GM23248 (cell line): Measurements from ENCODE around the gene CYRIA. TPM values are rescaled to one million over a fixed set of nuclear protein-coding genes. Genes with fewer than 3 reads are reported as not detected.

Source experiments
- DNase-seq: peaks from one replicate; pipeline ENCODE4 v3.0.0-alpha.2; 2015
- H2AFZ ChIP-seq: fragments of 200-600 bp; sonication (generic); 2 replicates; pipeline ENCODE4 v1.6.1; 2016; ENCODE audit warnings: antibody characterized with exemption
- H3F3A ChIP-seq: fragments of 200-600 bp; sonication (generic); 2 replicates; pipeline ENCODE4 v1.6.1; 2016; ENCODE audit warnings: mild to moderate bottlenecking, antibody characterized with exemption, mixed run types; ENCODE audit not compliant: insufficient read depth
- H3K27ac ChIP-seq: fragments of 200-600 bp; sonication (generic); 2 replicates; pipeline ENCODE4 v1.5.1; 2016; ENCODE audit warnings: mild to moderate bottlenecking
- H3K27me3 ChIP-seq: fragments of 200-600 bp; sonication (generic); replicated peaks from 2 replicates; pipeline ENCODE4 v1.6.1; 2016; ENCODE audit warnings: mild to moderate bottlenecking; ENCODE audit not compliant: insufficient read depth
- H3K36me3 ChIP-seq: fragments of 200-600 bp; sonication (generic); 2 replicates; pipeline ENCODE4 v1.6.1; 2016; ENCODE audit warnings: low read depth, mild to moderate bottlenecking
- H3K4me1 ChIP-seq: fragments of 200-600 bp; sonication (generic); 2 replicates; pipeline ENCODE4 v1.6.1; 2016; ENCODE audit warnings: mild to moderate bottlenecking; ENCODE audit not compliant: insufficient read depth
- H3K4me2 ChIP-seq: fragments of 200-600 bp; sonication (generic); one replicate; pipeline ENCODE4 v1.6.1; 2016; ENCODE audit warnings: mild to moderate bottlenecking; ENCODE audit not compliant: unreplicated experiment
- H3K4me3 ChIP-seq: fragments of 200-600 bp; sonication (generic); 2 replicates; pipeline ENCODE4 v1.5.1; 2016; ENCODE audit warnings: mild to moderate bottlenecking
- H3K79me2 ChIP-seq: fragments of 200-600 bp; sonication (generic); 2 replicates; pipeline ENCODE4 v1.6.1; 2016; ENCODE audit warnings: mild to moderate bottlenecking; ENCODE audit not compliant: insufficient read depth
- H3K9ac ChIP-seq: fragments of 200-600 bp; sonication (generic); 2 replicates; pipeline ENCODE4 v1.6.1; 2016; ENCODE audit warnings: mild to moderate bottlenecking
- H3K9me2 ChIP-seq: fragments of 200-600 bp; sonication (generic); 2 replicates; pipeline ENCODE4 v1.6.1; 2016; ENCODE audit warnings: mixed run types, mild to moderate bottlenecking, moderate library complexity; ENCODE audit not compliant: insufficient read depth
- H3K9me3 ChIP-seq: fragments of 200-600 bp; sonication (generic); one replicate; pipeline ENCODE4 v1.6.1; 2017; ENCODE audit warnings: low read depth
- H4K20me1 ChIP-seq: fragments of 200-600 bp; sonication (generic); 2 replicates; pipeline ENCODE4 v1.6.0; 2016; ENCODE audit not compliant: insufficient read depth
- EZH2 ChIP-seq: fragments of 200-600 bp; sonication (generic); IDR thresholded peaks from 2 replicates; pipeline ENCODE4 v1.6.1; 2018; ENCODE audit warnings: antibody characterized with exemption, mild to moderate bottlenecking; ENCODE audit not compliant: insufficient read depth, poor library complexity, severe bottlenecking
- EZH2phosphoT487 ChIP-seq: fragments of 200-600 bp; sonication (generic); IDR thresholded peaks from 2 replicates; pipeline ENCODE4 v1.6.1; 2018; ENCODE audit warnings: antibody characterized with exemption, moderate library complexity, mild to moderate bottlenecking, low read depth; ENCODE audit not compliant: insufficient read depth
- WGBS, 2 experiments: methylation state at CpG; one replicate each; pipeline ENCODE4 v1.1.6; 2015 to 2017; ENCODE audit warnings: low lambda C conversion rate in 2 of 2, low coverage in 1 of 2; ENCODE audit errors: missing lambda C conversion rate in 2 of 2; 5-methylcytosine and 5-hydroxymethylcytosine counted together
- in situ Hi-C: fragments of 300-500 bp; cut with MboI; formaldehyde crosslinking; loops from 2 replicates; pipeline ENCODE4 v1.15.0; 2020
- polyA plus RNA-seq: library from polyadenylated mRNA; unstranded; fragments of >200 nt; fragmentation: Nextera tagmentation; extraction: Ambion mirVana; gene quantifications from 2 replicates; pipeline ENCODE4 v1.2.1, GENCODE V29; 2016
- total RNA-seq: library from RNA; depleted of rRNA; stranded (reverse); fragments of >200 nt; shearing (Covaris generic); gene quantifications from 2 replicates; pipeline ENCODE4 v1.2.3, GENCODE V29; 2014

The CYRIA gene
- total and polyA plus RNA-seq, 2 experiments from 2014 or later, result not detected

DNA sequence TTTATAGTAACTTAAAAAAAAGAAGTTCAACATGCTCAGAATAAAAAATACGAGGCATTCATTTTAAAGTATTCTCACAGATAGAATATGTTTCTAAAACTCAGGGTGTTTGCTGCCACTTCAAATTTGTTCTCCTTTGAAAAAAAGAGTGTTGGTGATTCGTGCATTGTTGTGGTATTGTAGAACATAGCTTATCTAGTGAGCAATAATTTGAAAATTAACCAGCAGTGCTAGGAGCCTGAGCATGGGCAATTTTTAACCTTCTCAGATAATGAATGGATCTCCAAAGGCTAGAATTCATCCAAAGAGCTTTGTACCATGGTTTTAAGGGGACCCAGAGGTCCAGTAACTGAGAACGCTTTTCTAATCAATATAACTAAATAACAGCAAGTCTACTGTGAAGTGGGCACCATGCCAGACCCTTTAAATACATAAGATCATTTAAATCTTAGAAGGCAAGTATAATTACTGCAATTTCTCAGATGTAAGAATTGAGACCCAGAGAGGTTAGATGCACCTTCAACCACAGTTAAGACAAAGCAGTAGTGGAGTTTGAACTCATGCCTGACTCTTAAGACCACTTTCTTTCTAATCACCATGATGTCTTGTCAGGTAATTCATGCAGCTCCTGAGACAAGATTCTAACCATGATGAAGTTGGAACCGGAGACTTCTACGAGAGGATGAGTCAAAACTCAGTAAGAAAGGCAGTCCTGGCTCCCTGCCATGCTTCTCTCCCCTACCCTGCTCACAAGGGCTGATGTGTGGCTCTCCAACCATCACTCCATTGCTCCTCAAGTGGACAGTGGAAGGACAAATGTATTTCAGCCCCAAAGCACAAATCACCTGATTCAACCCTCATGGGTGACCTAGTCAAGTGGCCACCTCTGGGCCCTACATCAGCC is 3.4 kb downstream of the CYRIA start:
- TF ChIP-seq EZH2phosphoT487 (no peak), EZH2 (no peak)
- no peaks in the 10 kb centered on the region for H3K9me2 ChIP-seq
- no peak overlapping the region for H3K27ac ChIP-seq
- in situ Hi-C loops, result no loop called here
- no peaks in the 10 kb centered on the region for H4K20me1 ChIP-seq
- no peak overlapping the region for H3K4me2 ChIP-seq
- H3K4me3 ChIP-seq, result no peak overlapping the region
- peaks cover 67% of the 10 kb centered on the region for H3K27me3 ChIP-seq
- H3K79me2 ChIP-seq, result no peaks in the 10 kb centered on the region
- H3F3A ChIP-seq, result no peaks in the 10 kb centered on the region
- H3K36me3 ChIP-seq, result no peaks in the 10 kb centered on the region
- H3K9me3 ChIP-seq, result no peaks in the 10 kb centered on the region
- DNase-seq, result no peak
- H3K4me1 ChIP-seq, result no peaks in the 10 kb centered on the region
- H3K9ac ChIP-seq, result no peak overlapping the region
- no peak overlapping the region for H2AFZ ChIP-seq
- 29 to 30% methylated on average over 5 of the region's 5 CpGs for WGBS, 2 experiments

DNA sequence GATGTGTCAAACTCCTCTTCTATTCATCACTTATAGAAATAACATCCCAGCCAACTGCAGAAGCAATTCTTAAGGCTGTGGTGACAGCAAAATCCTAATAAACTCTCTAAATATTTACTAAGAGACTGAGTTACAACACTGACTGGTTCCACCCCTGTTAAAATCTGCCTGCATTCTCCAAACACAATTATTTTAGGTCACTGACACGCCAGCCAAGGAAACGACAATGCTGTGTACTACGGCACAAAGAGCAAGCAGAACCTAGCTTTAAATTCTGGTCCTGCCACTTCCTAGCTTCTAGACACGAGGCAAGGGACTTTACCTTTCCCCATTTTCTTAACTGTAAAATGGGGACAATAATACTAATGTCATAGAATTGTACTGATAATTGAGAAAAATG is 4.1 kb downstream of the CYRIA start:
- no peak overlapping the region for H3K4me3 ChIP-seq
- no peaks in the 10 kb centered on the region for H3K9me2 ChIP-seq
- H3F3A ChIP-seq, result no peaks in the 10 kb centered on the region
- TF ChIP-seq EZH2 (no peak), EZH2phosphoT487 (no peak)
- no peaks in the 10 kb centered on the region for H3K79me2 ChIP-seq
- WGBS, 2 experiments, result 3 to 4% methylated on average over 4 of the region's 4 CpGs
- no peaks in the 10 kb centered on the region for H3K4me1 ChIP-seq
- no peaks in the 10 kb centered on the region for H3K36me3 ChIP-seq
- DNase-seq, result no peak
- H3K9me3 ChIP-seq, result no peaks in the 10 kb centered on the region
- H3K4me2 ChIP-seq, result no peak overlapping the region
- H3K9ac ChIP-seq, result no peak overlapping the region
- no peak overlapping the region for H2AFZ ChIP-seq
- in situ Hi-C loops, result no loop called here
- H3K27me3 ChIP-seq, result peaks cover 63% of the 10 kb centered on the region
- no peaks in the 10 kb centered on the region for H4K20me1 ChIP-seq
- no peak overlapping the region for H3K27ac ChIP-seq

DNA sequence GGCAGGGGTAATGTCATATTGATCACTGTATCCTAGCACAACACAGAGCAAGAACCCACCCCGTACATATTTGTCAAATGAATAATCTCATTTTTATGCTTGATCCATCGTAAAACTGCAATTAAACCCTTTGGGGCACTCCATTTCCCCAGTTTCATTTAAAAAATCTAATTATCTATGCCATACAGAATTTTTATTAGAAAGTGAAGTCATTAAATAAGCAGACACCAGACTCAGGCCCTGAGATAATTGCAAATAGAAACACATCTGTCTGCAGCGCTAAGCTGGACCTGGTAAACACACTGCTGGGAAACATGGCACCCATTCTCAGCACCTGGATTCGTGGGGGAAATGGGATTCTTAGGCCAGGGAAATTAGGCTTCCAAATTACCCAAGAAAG is 5.1 kb downstream of the CYRIA start:
- Histone ChIP-seq H3K9me3 (no peaks in the 10 kb centered on the region), H3K79me2 (no peaks in the 10 kb centered on the region), H3K9ac (no peak overlapping the region), H4K20me1 (no peaks in the 10 kb centered on the region), H3K4me3 (no peak overlapping the region), H3F3A (no peaks in the 10 kb centered on the region), H2AFZ (no peak overlapping the region), H3K4me2 (no peak overlapping the region), H3K4me1 (no peaks in the 10 kb centered on the region), H3K36me3 (no peaks in the 10 kb centered on the region), H3K27me3 (peaks cover 56% of the 10 kb centered on the region), H3K9me2 (no peaks in the 10 kb centered on the region), H3K27ac (no peak overlapping the region)
- 41 to 49% methylated on average over 4 of the region's 4 CpGs for WGBS, 2 experiments
- DNase-seq, result no peak
- TF ChIP-seq EZH2 (no peak), EZH2phosphoT487 (no peak)
- in situ Hi-C loops, result no loop called here

DNA sequence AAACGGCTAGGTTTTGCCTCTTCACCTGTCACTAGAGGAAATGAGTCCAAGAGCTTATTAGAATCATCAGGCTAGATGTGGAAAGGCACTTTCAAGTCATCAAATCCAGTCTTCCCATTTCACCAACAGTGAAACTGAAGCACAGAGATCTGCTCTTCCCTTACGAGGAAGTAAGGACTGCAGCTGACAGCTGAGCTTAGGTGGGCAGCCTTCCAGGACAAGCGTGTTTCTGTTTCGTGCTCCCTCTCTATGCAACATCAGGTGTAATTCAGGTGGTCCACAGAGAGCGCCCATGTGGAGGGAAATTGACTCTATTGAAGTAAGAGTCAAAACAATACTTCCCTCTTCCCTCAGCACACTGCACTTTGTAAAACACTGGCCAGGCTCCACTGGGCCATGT is 5.5 kb downstream of the CYRIA start:
- Histone ChIP-seq H3K36me3 (no peaks in the 10 kb centered on the region), H3K9me3 (no peaks in the 10 kb centered on the region), H3K79me2 (no peaks in the 10 kb centered on the region), H3K9me2 (no peaks in the 10 kb centered on the region), H3K27ac (no peak overlapping the region), H2AFZ (no peak overlapping the region), H3K4me2 (no peak overlapping the region), H3K27me3 (peaks cover 53% of the 10 kb centered on the region), H3K4me3 (no peak overlapping the region), H3F3A (no peaks in the 10 kb centered on the region), H3K9ac (no peak overlapping the region), H4K20me1 (no peaks in the 10 kb centered on the region), H3K4me1 (no peaks in the 10 kb centered on the region)
- TF ChIP-seq EZH2 (no peak), EZH2phosphoT487 (no peak)
- DNase-seq, result no peak
- in situ Hi-C loops, result no loop called here
- WGBS, 2 experiments, result 31 to 36% methylated on average over 5 of the region's 5 CpGs
